H9 (cell line): ENCODE data around the gene EPHA4. TPM values are rescaled to one million over a fixed set of nuclear protein-coding genes. Genes with fewer than 3 reads are reported as not detected.

Source experiments
- DNase-seq: peaks from one replicate; pipeline ENCODE4 v3.0.0-alpha.2; 2017
- H2AFZ ChIP-seq: one replicate; pipeline ENCODE4 v1.6.1; 2013; ENCODE audit warnings: mild to moderate bottlenecking, low read length, control low read depth, moderate library complexity
- H2AK5ac ChIP-seq: 2 replicates; pipeline ENCODE4 v1.6.1; 2013; ENCODE audit warnings: low read length, control low read depth, mixed read lengths; ENCODE audit not compliant: insufficient read length
- H2BK120ac ChIP-seq: one replicate; pipeline ENCODE4 v1.6.1; 2013; ENCODE audit warnings: low read depth, mild to moderate bottlenecking, low read length, control low read depth, inconsistent platforms; ENCODE audit not compliant: poor library complexity, severe bottlenecking
- H2BK12ac ChIP-seq: 2 replicates; pipeline ENCODE4 v1.6.1; 2013; ENCODE audit warnings: low read length, control low read depth, mixed read lengths, low read depth; ENCODE audit not compliant: insufficient read length
- H2BK15ac ChIP-seq: 2 replicates; pipeline ENCODE4 v1.6.1; 2013; ENCODE audit warnings: low read depth, low read length, control low read depth
- H2BK20ac ChIP-seq: one replicate; pipeline ENCODE4 v1.6.1; 2013; ENCODE audit warnings: low read depth, mild to moderate bottlenecking, low read length, control low read depth, inconsistent platforms; ENCODE audit not compliant: poor library complexity, severe bottlenecking
- H2BK5ac ChIP-seq: 2 replicates; pipeline ENCODE4 v1.6.1; 2013; ENCODE audit warnings: low read length, control low read depth, mixed read lengths; ENCODE audit not compliant: insufficient read length
- H3K14ac ChIP-seq: 2 replicates; pipeline ENCODE4 v1.6.1; 2013; ENCODE audit warnings: low read length, control low read depth; ENCODE audit not compliant: insufficient read depth
- H3K18ac ChIP-seq: 2 replicates; pipeline ENCODE4 v1.6.1; 2013; ENCODE audit warnings: low read depth, mild to moderate bottlenecking, mixed read lengths, low read length, control low read depth; ENCODE audit not compliant: insufficient read length
- H3K23ac ChIP-seq: 2 replicates; pipeline ENCODE4 v1.6.1; 2013; ENCODE audit warnings: low read length, control low read depth, mixed read lengths, low read depth; ENCODE audit not compliant: insufficient read length
- H3K23me2 ChIP-seq: 2 replicates; pipeline ENCODE4 v1.6.1; 2013; ENCODE audit warnings: low read depth, mild to moderate bottlenecking, mixed read lengths, low read length, control low read depth; ENCODE audit not compliant: insufficient read length, poor library complexity, severe bottlenecking
- H3K27ac ChIP-seq: 2 replicates; pipeline ENCODE4 v1.5.1; 2013; ENCODE audit warnings: low read length, control low read depth, mixed read lengths, low read depth; ENCODE audit not compliant: insufficient read length
- H3K27me3 ChIP-seq: 2 replicates; pipeline ENCODE4 v1.6.1; 2013; ENCODE audit warnings: low read length, control low read depth, inconsistent platforms; ENCODE audit not compliant: insufficient read depth
- H3K4ac ChIP-seq: 2 replicates; pipeline ENCODE4 v1.6.1; 2013; ENCODE audit warnings: low read depth, mild to moderate bottlenecking, control low read depth, inconsistent platforms, low read length, moderate library complexity
- H3K4me1 ChIP-seq: 2 replicates; pipeline ENCODE4 v1.6.1; 2013; ENCODE audit warnings: low read length, control low read depth, inconsistent platforms; ENCODE audit not compliant: insufficient read depth
- H3K4me2 ChIP-seq: 2 replicates; pipeline ENCODE4 v1.6.1; 2013; ENCODE audit warnings: low read length, control low read depth, mixed read lengths; ENCODE audit not compliant: insufficient read length, insufficient read depth
- H3K56ac ChIP-seq: 2 replicates; pipeline ENCODE4 v1.6.1; 2013; ENCODE audit warnings: low read depth, mild to moderate bottlenecking, mixed read lengths, low read length, control low read depth; ENCODE audit not compliant: insufficient read length
- H3K79me1 ChIP-seq: 2 replicates; pipeline ENCODE4 v1.6.1; 2013; ENCODE audit warnings: low read depth, mild to moderate bottlenecking, moderate library complexity, low read length, control low read depth, inconsistent platforms; ENCODE audit not compliant: insufficient read depth, poor library complexity, severe bottlenecking
- H3K79me2 ChIP-seq: 2 replicates; pipeline ENCODE4 v1.6.1; 2013; ENCODE audit warnings: low read length, control low read depth, inconsistent platforms; ENCODE audit not compliant: insufficient read depth
- H3K9ac ChIP-seq: 2 replicates; pipeline ENCODE4 v1.6.1; 2013; ENCODE audit warnings: low read length, control low read depth, mixed read lengths; ENCODE audit not compliant: insufficient read length; ENCODE audit errors: extremely low read depth
- H3K9me3 ChIP-seq: one replicate; pipeline ENCODE4 v1.6.1; 2013; ENCODE audit warnings: low read depth, low read length, inconsistent platforms; ENCODE audit not compliant: control insufficient read depth
- H3T11ph ChIP-seq: one replicate; pipeline ENCODE4 v1.6.1; 2013; ENCODE audit warnings: mild to moderate bottlenecking, low read length, control low read depth, inconsistent platforms
- H4K20me1 ChIP-seq: one replicate; pipeline ENCODE4 v1.6.1; 2013; ENCODE audit not compliant: control insufficient read depth, insufficient read length, insufficient read depth
- H4K5ac ChIP-seq: 2 replicates; pipeline ENCODE4 v1.6.1; 2013; ENCODE audit warnings: low read depth, mild to moderate bottlenecking, mixed read lengths, low read length, control low read depth; ENCODE audit not compliant: insufficient read length
- H4K8ac ChIP-seq: replicated peaks from 2 replicates; pipeline ENCODE4 v1.6.1; 2013; ENCODE audit warnings: low read length, control low read depth, mixed read lengths, low read depth; ENCODE audit not compliant: insufficient read length
- H4K91ac ChIP-seq: 2 replicates; pipeline ENCODE4 v1.6.1; 2013; ENCODE audit warnings: low read depth, mild to moderate bottlenecking, moderate library complexity, mixed read lengths, low read length, control low read depth; ENCODE audit not compliant: insufficient read length
- H3K27ac Mint-ChIP-seq, 3 experiments: 2 replicates in 2 of 3; 3 replicates in 1 of 3; pipeline ENCODE4 v1.8.0; 2020 to 2021; ENCODE audit warnings: mixed read lengths in 3 of 3, mild to moderate bottlenecking in 1 of 3, moderate library complexity in 1 of 3
- H3K27me3 Mint-ChIP-seq: 2 replicates; pipeline ENCODE4 v1.8.0; 2021; ENCODE audit warnings: low read depth, mild to moderate bottlenecking, moderate library complexity, mixed read lengths
- H3K36me3 Mint-ChIP-seq, 3 experiments: 2 replicates in 2 of 3; 3 replicates in 1 of 3; pipeline ENCODE4 v1.8.0; 2020 to 2021; ENCODE audit warnings: low read depth in 3 of 3, mixed read lengths in 3 of 3; ENCODE audit not compliant: insufficient read depth in 1 of 3
- H3K4me1 Mint-ChIP-seq, 2 experiments: 2 replicates each; pipeline ENCODE4 v1.8.0; 2020; ENCODE audit warnings: mixed read lengths in 2 of 2
- H3K4me3 Mint-ChIP-seq, 2 experiments: 2 replicates in 1 of 2; 3 replicates in 1 of 2; pipeline ENCODE4 v1.8.0; 2020 to 2021; ENCODE audit warnings: mild to moderate bottlenecking in 2 of 2, mixed read lengths in 2 of 2, moderate library complexity in 1 of 2
- H3K9me3 Mint-ChIP-seq, 2 experiments: 2 replicates in 1 of 2; 3 replicates in 1 of 2; pipeline ENCODE4 v1.8.0; 2020; ENCODE audit warnings: mild to moderate bottlenecking in 2 of 2, mixed read lengths in 2 of 2, moderate library complexity in 1 of 2
- CTCF ChIP-seq: fragments of 200-600 bp; sonication (generic); conservative IDR thresholded peaks from 3 replicates; pipeline ENCODE4 v1.8.0; 2021; ENCODE audit warnings: antibody characterized with exemption, mild to moderate bottlenecking
- WGBS: extraction: QIAGEN DNeasy Blood & Tissue Kit; methylation state at CpG from one replicate; pipeline ENCODE4 v1.1.7; 2013; ENCODE audit warnings: missing lambda C conversion rate, low lambda C conversion rate, mixed read lengths; ENCODE audit not compliant: insufficient read length; ENCODE audit errors: extremely low coverage; 5-methylcytosine and 5-hydroxymethylcytosine counted together
- total RNA-seq: library from RNA; stranded (reverse); gene quantifications from 2 replicates; pipeline ENCODE4 v1.2.1, GENCODE V29; 2021

EPHA4 gene
- total RNA-seq, 1 experiment from 2014 or later: 25.1 TPM

- H3K79me2 ChIP-seq: no peaks in the 10 kb centered on the region
- H2BK20ac ChIP-seq: no peak overlapping the region
- no peak overlapping the region for H4K8ac ChIP-seq
- no peak overlapping the region for H3K56ac ChIP-seq
- no peak overlapping the region for H4K91ac ChIP-seq
- no peak overlapping the region for H3K14ac ChIP-seq
- no peak overlapping the region for H3K27ac ChIP-seq
- H2BK120ac ChIP-seq: no peak overlapping the region
- no peak overlapping the region for H3T11ph ChIP-seq
- no peak overlapping the region for H3K4me2 ChIP-seq
- Mint-ChIP-seq H3K27ac (no peak overlapping the region), H3K4me1 (peaks cover 0 to 3% of the 10 kb centered on the region in 2 experiments; a peak in 1 of 4 replicates), H3K36me3 (no peaks in the 10 kb centered on the region), H3K4me3 (no peak overlapping the region), H3K9me3 (no peaks in the 10 kb centered on the region), H3K27me3 (no peaks in the 10 kb centered on the region)
- no peaks in the 10 kb centered on the region for H3K9me3 ChIP-seq
- H2BK5ac ChIP-seq: no peak overlapping the region
- no peaks in the 10 kb centered on the region for H4K20me1 ChIP-seq
- no peaks in the 10 kb centered on the region for H3K79me1 ChIP-seq
- no peak overlapping the region for H4K5ac ChIP-seq
- H3K4ac ChIP-seq: no peak overlapping the region
- H3K18ac ChIP-seq: no peak overlapping the region
- no peak overlapping the region for H3K23ac ChIP-seq
- H2AK5ac ChIP-seq: no peak overlapping the region
- H3K27me3 ChIP-seq: no peaks in the 10 kb centered on the region
- DNase-seq: no peak
- H2BK15ac ChIP-seq: no peak overlapping the region
- no peaks in the 10 kb centered on the region for H3K23me2 ChIP-seq
- TF ChIP-seq CTCF: no peak
- no peak overlapping the region for H2BK12ac ChIP-seq
- no peak overlapping the region for H2AFZ ChIP-seq
- H3K9ac ChIP-seq: no peak overlapping the region
- WGBS: no CpG with 5 or more reads among the region's 13 CpGs
- H3K4me1 ChIP-seq: no peaks in the 10 kb centered on the region
These were observed 44.5 kb upstream of the EPHA4 start for GRCh38 chr2:221616561-221616960.
